ENCODE data around the gene CCNC.

CCNC gene

DNA sequence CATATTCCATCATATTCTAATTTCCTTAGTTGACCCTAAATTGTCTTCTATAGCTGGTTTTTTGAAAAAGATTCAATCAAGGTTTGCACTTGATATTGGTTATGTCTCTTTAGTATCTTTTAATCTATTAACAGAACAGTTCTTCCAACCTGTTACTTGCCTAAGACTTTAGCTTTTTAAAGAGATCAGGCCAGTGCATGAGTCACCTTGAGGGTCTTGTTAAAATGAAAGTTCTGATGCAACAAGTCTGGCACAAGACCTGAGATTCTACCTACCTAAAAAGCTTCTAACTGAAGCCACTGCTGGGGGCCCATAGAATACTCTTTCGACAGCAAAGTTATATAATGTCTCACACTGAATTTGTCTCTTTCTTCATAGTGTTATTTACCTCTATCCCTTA is 56.4 kb downstream of the CCNC start:
- no peak for TF ChIP-seq TAF1 (IDR thresholded peaks at IDR 0.05; ENCODE audit: low read depth)
- no peak for TF ChIP-seq CEBPB (IDR thresholded peaks at IDR 0.05)

- TF ChIP-seq EGR1 (IDR thresholded peaks at IDR 0.05), result no peak
- TF ChIP-seq NFIC (IDR thresholded peaks at IDR 0.05), result no peak
- no peak for TF ChIP-seq FOXM1 (IDR thresholded peaks at IDR 0.05; ENCODE audit: borderline replicate concordance, low read depth)
- no peak for TF ChIP-seq MAX (IDR thresholded peaks at IDR 0.05)
- no peak for TF ChIP-seq YY1 (IDR thresholded peaks at IDR 0.05; ENCODE audit: low read depth)
- TF ChIP-seq CREB1 (IDR thresholded peaks at IDR 0.05; ENCODE audit: low read depth), result no peak
- no peak for TF ChIP-seq TAF1 (IDR thresholded peaks at IDR 0.05; ENCODE audit: low read depth)
- TF ChIP-seq, protein P1, sequence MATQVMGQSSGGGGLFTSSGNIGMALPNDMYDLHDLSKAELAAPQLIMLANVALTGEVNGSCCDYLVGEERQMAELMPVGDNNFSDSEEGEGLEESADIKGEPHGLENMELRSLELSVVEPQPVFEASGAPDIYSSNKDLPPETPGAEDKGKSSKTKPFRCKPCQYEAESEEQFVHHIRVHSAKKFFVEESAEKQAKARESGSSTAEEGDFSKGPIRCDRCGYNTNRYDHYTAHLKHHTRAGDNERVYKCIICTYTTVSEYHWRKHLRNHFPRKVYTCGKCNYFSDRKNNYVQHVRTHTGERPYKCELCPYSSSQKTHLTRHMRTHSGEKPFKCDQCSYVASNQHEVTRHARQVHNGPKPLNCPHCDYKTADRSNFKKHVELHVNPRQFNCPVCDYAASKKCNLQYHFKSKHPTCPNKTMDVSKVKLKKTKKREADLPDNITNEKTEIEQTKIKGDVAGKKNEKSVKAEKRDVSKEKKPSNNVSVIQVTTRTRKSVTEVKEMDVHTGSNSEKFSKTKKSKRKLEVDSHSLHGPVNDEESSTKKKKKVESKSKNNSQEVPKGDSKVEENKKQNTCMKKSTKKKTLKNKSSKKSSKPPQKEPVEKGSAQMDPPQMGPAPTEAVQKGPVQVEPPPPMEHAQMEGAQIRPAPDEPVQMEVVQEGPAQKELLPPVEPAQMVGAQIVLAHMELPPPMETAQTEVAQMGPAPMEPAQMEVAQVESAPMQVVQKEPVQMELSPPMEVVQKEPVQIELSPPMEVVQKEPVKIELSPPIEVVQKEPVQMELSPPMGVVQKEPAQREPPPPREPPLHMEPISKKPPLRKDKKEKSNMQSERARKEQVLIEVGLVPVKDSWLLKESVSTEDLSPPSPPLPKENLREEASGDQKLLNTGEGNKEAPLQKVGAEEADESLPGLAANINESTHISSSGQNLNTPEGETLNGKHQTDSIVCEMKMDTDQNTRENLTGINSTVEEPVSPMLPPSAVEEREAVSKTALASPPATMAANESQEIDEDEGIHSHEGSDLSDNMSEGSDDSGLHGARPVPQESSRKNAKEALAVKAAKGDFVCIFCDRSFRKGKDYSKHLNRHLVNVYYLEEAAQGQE (IDR thresholded peaks at IDR 0.05; ENCODE audit: low read depth), result no peak
Observed at GRCh38 chr6:99507648-99508047, 60.8 kb downstream of the CCNC start.

- TF ChIP-seq TEAD4 (IDR thresholded peaks at IDR 0.05) (no peak), EGR1 (IDR thresholded peaks at IDR 0.05) (no peak), CEBPB (IDR thresholded peaks at IDR 0.05) (no peak), YY1 (IDR thresholded peaks at IDR 0.05; ENCODE audit: low read depth) (no peak), NFIC (IDR thresholded peaks at IDR 0.05) (no peak), CREB1 (IDR thresholded peaks at IDR 0.05; ENCODE audit: low read depth) (no peak), RAD21 (IDR thresholded peaks at IDR 0.05; ENCODE audit: low read depth) (no peak), TCF12 (IDR thresholded peaks at IDR 0.05; ENCODE audit: low read depth) (no peak), EP300 (IDR thresholded peaks at IDR 0.05; ENCODE audit: borderline replicate concordance) (no peak)
- TF ChIP-seq, protein P1 (IDR thresholded peaks at IDR 0.05; ENCODE audit: low read depth), result no peak
Observed at GRCh38 chr6:99501762-99502161, 66.7 kb downstream of the CCNC start.

- no peak for TF ChIP-seq NFIC (IDR thresholded peaks at IDR 0.05)
- TF ChIP-seq TEAD4 (IDR thresholded peaks at IDR 0.05), result no peak
- TF ChIP-seq TCF12 (IDR thresholded peaks at IDR 0.05; ENCODE audit: low read depth), result no peak
- TF ChIP-seq, protein P1 (IDR thresholded peaks at IDR 0.05; ENCODE audit: low read depth), result no peak
- TF ChIP-seq YY1 (IDR thresholded peaks at IDR 0.05; ENCODE audit: low read depth), result no peak
- no peak for TF ChIP-seq USF1 (IDR thresholded peaks at IDR 0.05)
- no peak for TF ChIP-seq FOXM1 (IDR thresholded peaks at IDR 0.05; ENCODE audit: borderline replicate concordance, low read depth)
- no peak for TF ChIP-seq EP300 (IDR thresholded peaks at IDR 0.05; ENCODE audit: borderline replicate concordance)
- no peak for TF ChIP-seq CEBPB (IDR thresholded peaks at IDR 0.05)
- TF ChIP-seq RAD21 (IDR thresholded peaks at IDR 0.05; ENCODE audit: low read depth), result no peak
- TF ChIP-seq CREB1 (IDR thresholded peaks at IDR 0.05; ENCODE audit: low read depth), result no peak
- no peak for TF ChIP-seq TAF1 (IDR thresholded peaks at IDR 0.05; ENCODE audit: low read depth)
- no peak for TF ChIP-seq EGR1 (IDR thresholded peaks at IDR 0.05)
- TF ChIP-seq MAX (IDR thresholded peaks at IDR 0.05), result no peak
- no peak for TF ChIP-seq ZBTB7A (IDR thresholded peaks at IDR 0.05; ENCODE audit: low read depth)
Observed at GRCh38 chr6:99498421-99498820, 70.0 kb downstream of the CCNC start.

- no peak for TF ChIP-seq FOXM1 (IDR thresholded peaks at IDR 0.05; ENCODE audit: borderline replicate concordance, low read depth)
- TF ChIP-seq, protein P1 (IDR thresholded peaks at IDR 0.05; ENCODE audit: low read depth), result no peak
- no peak for TF ChIP-seq MAX (IDR thresholded peaks at IDR 0.05)
- TF ChIP-seq EGR1 (IDR thresholded peaks at IDR 0.05), result no peak
- TF ChIP-seq USF1 (IDR thresholded peaks at IDR 0.05), result no peak
- TF ChIP-seq CREB1 (IDR thresholded peaks at IDR 0.05; ENCODE audit: low read depth), result no peak
- no peak for TF ChIP-seq ZBTB7A (IDR thresholded peaks at IDR 0.05; ENCODE audit: low read depth)
Observed at GRCh38 chr6:99495466-99495865, 73.0 kb downstream of the CCNC start.
